Measurements from ENCODE around the gene IGSF6.

DNA sequence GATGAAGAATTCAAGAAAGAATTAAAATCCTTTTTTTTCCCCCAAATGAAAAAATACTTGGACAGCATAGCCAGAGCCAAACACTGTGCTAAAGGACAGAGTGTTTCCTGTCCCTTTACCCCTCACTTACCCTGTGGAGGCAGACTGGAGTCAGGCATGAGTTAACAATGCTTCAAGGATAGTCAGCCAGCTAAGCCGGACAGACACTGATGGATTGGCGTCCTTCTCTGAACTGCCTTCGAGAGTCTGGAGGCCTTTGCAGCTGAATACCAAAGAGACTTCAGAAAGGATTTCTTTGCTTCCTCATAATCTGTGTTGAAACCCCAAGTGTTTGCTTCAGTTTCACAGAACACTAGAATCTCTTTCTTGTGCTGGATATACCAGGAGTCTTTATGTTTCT lies 48.5 kb downstream of the IGSF6 start:
- TF ChIP-seq, protein P1, sequence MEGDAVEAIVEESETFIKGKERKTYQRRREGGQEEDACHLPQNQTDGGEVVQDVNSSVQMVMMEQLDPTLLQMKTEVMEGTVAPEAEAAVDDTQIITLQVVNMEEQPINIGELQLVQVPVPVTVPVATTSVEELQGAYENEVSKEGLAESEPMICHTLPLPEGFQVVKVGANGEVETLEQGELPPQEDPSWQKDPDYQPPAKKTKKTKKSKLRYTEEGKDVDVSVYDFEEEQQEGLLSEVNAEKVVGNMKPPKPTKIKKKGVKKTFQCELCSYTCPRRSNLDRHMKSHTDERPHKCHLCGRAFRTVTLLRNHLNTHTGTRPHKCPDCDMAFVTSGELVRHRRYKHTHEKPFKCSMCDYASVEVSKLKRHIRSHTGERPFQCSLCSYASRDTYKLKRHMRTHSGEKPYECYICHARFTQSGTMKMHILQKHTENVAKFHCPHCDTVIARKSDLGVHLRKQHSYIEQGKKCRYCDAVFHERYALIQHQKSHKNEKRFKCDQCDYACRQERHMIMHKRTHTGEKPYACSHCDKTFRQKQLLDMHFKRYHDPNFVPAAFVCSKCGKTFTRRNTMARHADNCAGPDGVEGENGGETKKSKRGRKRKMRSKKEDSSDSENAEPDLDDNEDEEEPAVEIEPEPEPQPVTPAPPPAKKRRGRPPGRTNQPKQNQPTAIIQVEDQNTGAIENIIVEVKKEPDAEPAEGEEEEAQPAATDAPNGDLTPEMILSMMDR (IDR thresholded peaks at IDR 0.05): no peak
- TF ChIP-seq POLR2A (IDR thresholded peaks at IDR 0.05): no peak

All from lower leg skin (tissue), 3 donors.